ENCODE data around the gene HHAT. TPM values are rescaled to one million over a fixed set of nuclear protein-coding genes. Genes with fewer than 3 reads are reported as not detected.

Gene HHAT
- total and polyA plus RNA-seq, 2 experiments from 2014 or later: 1.6 to 1.9 TPM

- Histone ChIP-seq H3K4me1 (ENCODE audit: insufficient read depth) (peaks cover 30% of the 10 kb centered on the region), H3K36me3 (ENCODE audit: low read depth) (no peaks in the 10 kb centered on the region), H3K4me2 (ENCODE audit: unreplicated experiment) (peak overlapping the region; percentile 31), H3K27me3 (replicated peaks; ENCODE audit: insufficient read depth) (no peaks in the 10 kb centered on the region), H3F3A (ENCODE audit: insufficient read depth) (peaks cover 21% of the 10 kb centered on the region), H3K9me2 (ENCODE audit: insufficient read depth) (no peaks in the 10 kb centered on the region), H3K4me3 (no peak overlapping the region; the same call in 1 of the 2 replicates), H2AFZ (no peak overlapping the region), H4K20me1 (ENCODE audit: insufficient read depth) (no peaks in the 10 kb centered on the region), H3K79me2 (ENCODE audit: insufficient read depth) (no peaks in the 10 kb centered on the region), H3K27ac (peak overlapping the region; percentile 73), H3K9ac (no peak overlapping the region), H3K9me3 (ENCODE audit: low read depth) (no peaks in the 10 kb centered on the region)
- peak; percentile 89 for DNase-seq
- in situ Hi-C loops (cut with MboI): no loop called here
- TF ChIP-seq EZH2 (IDR thresholded peaks at IDR 0.05; ENCODE audit: insufficient read depth, poor library complexity, severe bottlenecking) (no peak), EZH2phosphoT487 (IDR thresholded peaks at IDR 0.05; ENCODE audit: insufficient read depth, low read depth) (peak; percentile 82; the same call in 1 of the 2 replicates)
- WGBS, 2 experiments (ENCODE audit: low coverage in 1 of 2, low lambda C conversion rate in 2 of 2, missing lambda C conversion rate in 2 of 2): 29 to 34% methylated on average over 7 of the region's 7 CpGs
These were observed 110.5 kb downstream of the HHAT start for GRCh38 chr1:210438928-210439841.

GRCh38 chr1:210440081-210440480 lies 111.4 kb downstream of the HHAT start:
- TF ChIP-seq EZH2phosphoT487 (IDR thresholded peaks at IDR 0.05; ENCODE audit: insufficient read depth, low read depth): no peak
- no peak for TF ChIP-seq EZH2 (IDR thresholded peaks at IDR 0.05; ENCODE audit: insufficient read depth, poor library complexity, severe bottlenecking)
- peak overlapping the region; percentile 13 for H3K4me2 ChIP-seq (ENCODE audit: unreplicated experiment)
- H4K20me1 ChIP-seq (ENCODE audit: insufficient read depth): no peaks in the 10 kb centered on the region
- in situ Hi-C loops (cut with MboI): no loop called here
- H3K27me3 ChIP-seq (replicated peaks; ENCODE audit: insufficient read depth): no peaks in the 10 kb centered on the region
- no peaks in the 10 kb centered on the region for H3K79me2 ChIP-seq (ENCODE audit: insufficient read depth)
- no peak overlapping the region for H2AFZ ChIP-seq
- 83% methylated on average over 3 of the region's 3 CpGs for whole genome bisulfite sequencing, 2 experiments (ENCODE audit: low coverage in 1 of 2, low lambda C conversion rate in 2 of 2, missing lambda C conversion rate in 2 of 2)
- peaks cover 30% of the 10 kb centered on the region for H3K4me1 ChIP-seq (ENCODE audit: insufficient read depth)
- H3K9ac ChIP-seq: no peak overlapping the region
- H3K36me3 ChIP-seq (ENCODE audit: low read depth): no peaks in the 10 kb centered on the region
- peaks cover 21% of the 10 kb centered on the region for H3F3A ChIP-seq (ENCODE audit: insufficient read depth)
- H3K27ac ChIP-seq: peak overlapping the region; percentile 73; the same call in 1 of the 2 replicates
- no peak for DNase-seq
- H3K9me3 ChIP-seq (ENCODE audit: low read depth): no peaks in the 10 kb centered on the region
- H3K4me3 ChIP-seq: no peak overlapping the region
- no peaks in the 10 kb centered on the region for H3K9me2 ChIP-seq (ENCODE audit: insufficient read depth)

- H4K20me1 ChIP-seq (ENCODE audit: insufficient read depth): no peaks in the 10 kb centered on the region
- peaks cover 21% of the 10 kb centered on the region for H3F3A ChIP-seq (ENCODE audit: insufficient read depth)
- no peak overlapping the region for H3K9ac ChIP-seq
- H3K9me2 ChIP-seq (ENCODE audit: insufficient read depth): no peaks in the 10 kb centered on the region
- H2AFZ ChIP-seq: no peak overlapping the region
- H3K79me2 ChIP-seq (ENCODE audit: insufficient read depth): no peaks in the 10 kb centered on the region
- TF ChIP-seq EZH2phosphoT487 (IDR thresholded peaks at IDR 0.05; ENCODE audit: insufficient read depth, low read depth) (no peak), EZH2 (IDR thresholded peaks at IDR 0.05; ENCODE audit: insufficient read depth, poor library complexity, severe bottlenecking) (no peak)
- H3K9me3 ChIP-seq (ENCODE audit: low read depth): no peaks in the 10 kb centered on the region
- DNase-seq: no peak
- 82 to 85% methylated on average over 1 of the region's 1 CpG for WGBS, 2 experiments (ENCODE audit: low coverage in 1 of 2, low lambda C conversion rate in 2 of 2, missing lambda C conversion rate in 2 of 2)
- H3K4me1 ChIP-seq (ENCODE audit: insufficient read depth): peaks cover 30% of the 10 kb centered on the region
- H3K36me3 ChIP-seq (ENCODE audit: low read depth): no peaks in the 10 kb centered on the region
- H3K4me3 ChIP-seq: no peak overlapping the region
- H3K4me2 ChIP-seq (ENCODE audit: unreplicated experiment): no peak overlapping the region
- H3K27ac ChIP-seq: no peak overlapping the region
- no peaks in the 10 kb centered on the region for H3K27me3 ChIP-seq (replicated peaks; ENCODE audit: insufficient read depth)
- in situ Hi-C loops (cut with MboI): no loop called here
These were observed 112.3 kb downstream of the HHAT start for GRCh38 chr1:210441028-210441427.

- H3K4me2 ChIP-seq (ENCODE audit: unreplicated experiment): no peak overlapping the region
- H3K4me3 ChIP-seq: no peak overlapping the region
- TF ChIP-seq EZH2 (IDR thresholded peaks at IDR 0.05; ENCODE audit: insufficient read depth, poor library complexity, severe bottlenecking): no peak
- no peak for TF ChIP-seq EZH2phosphoT487 (IDR thresholded peaks at IDR 0.05; ENCODE audit: insufficient read depth, low read depth)
- peaks cover 1% of the 10 kb centered on the region; the same call in 1 of the 2 replicates for H3K4me1 ChIP-seq (ENCODE audit: insufficient read depth)
- H3K9ac ChIP-seq: no peak overlapping the region
- H3K9me2 ChIP-seq (ENCODE audit: insufficient read depth): no peaks in the 10 kb centered on the region
- no peaks in the 10 kb centered on the region for H3F3A ChIP-seq (ENCODE audit: insufficient read depth)
- 0 out of 2 replicates have a peak, but pooled peaks cover 7% of the 10 kb centered on the region for H3K27me3 ChIP-seq (replicated peaks; ENCODE audit: insufficient read depth)
- H2AFZ ChIP-seq: no peak overlapping the region
- in situ Hi-C loops (cut with MboI): no loop called here
- no peaks in the 10 kb centered on the region for H3K36me3 ChIP-seq (ENCODE audit: low read depth)
- H3K27ac ChIP-seq: no peak overlapping the region
- H4K20me1 ChIP-seq (ENCODE audit: insufficient read depth): no peaks in the 10 kb centered on the region; the same call in 1 of the 2 replicates
- DNase-seq: no peak
- H3K9me3 ChIP-seq (ENCODE audit: low read depth): no peaks in the 10 kb centered on the region
- no peaks in the 10 kb centered on the region for H3K79me2 ChIP-seq (ENCODE audit: insufficient read depth)
These were observed 116.8 kb downstream of the HHAT start for GRCh38 chr1:210445485-210445884.

All from GM23248 (cell line).